GM11168 (cell line): ENCODE results near the gene ALOXE3.
"Not testable (repeated sequence)": the region's sequence is repeated elsewhere in the genome, so short reads cannot be mapped to it uniquely, and the experiment has no call there.

ENCODE experiments used
- in situ Hi-C: fragments of 300-500 bp; cut with MboI; formaldehyde crosslinking; loops from one replicate; pipeline ENCODE4 v1.12.0; 2022; ENCODE audit warnings: low sequenced_read_pairs; ENCODE audit not compliant: unreplicated experiment

ALOXE3 gene

GRCh38 chr17:8123695-8124349 is 5.5 kb upstream of the ALOXE3 start, which contains the start of gene HES7:
Gene HES7 (minus strand): TSS chr17:8124106. CDS start chr17:8124084, 22 bp downstream.
- in situ Hi-C loops = no loop called here

GRCh38 chr17:8122924-8123694 is 4.8 kb upstream of the ALOXE3 start:
- in situ Hi-C loops = no loop called here

GRCh38 chr17:8122422-8122923 is 4.2 kb upstream of the ALOXE3 start:
- in situ Hi-C loops = no loop called here

- in situ Hi-C loops = no loop called here
These were observed 3.5 kb upstream of the ALOXE3 start for GRCh38 chr17:8121681-8122421.

GRCh38 chr17:8121407-8121680 is 3.0 kb upstream of the ALOXE3 start:
- in situ Hi-C loops = no loop called here

GRCh38 chr17:8120520-8121406 is 2.4 kb upstream of the ALOXE3 start:
- in situ Hi-C loops = no loop called here

GRCh38 chr17:8119581-8120519 is 1.5 kb upstream of the ALOXE3 start:
- in situ Hi-C loops = no loop called here

- in situ Hi-C loops = no loop called here
These were observed 661 bp upstream of the ALOXE3 start for GRCh38 chr17:8118769-8119580.

- in situ Hi-C loops = no loop called here
These were observed 841 bp downstream of the ALOXE3 start for GRCh38 chr17:8117367-8117979.

- in situ Hi-C loops = no loop called here
These were observed 1.5 kb downstream of the ALOXE3 start for GRCh38 chr17:8116776-8117175.

GRCh38 chr17:8110907-8111306 is 7.4 kb downstream of the ALOXE3 start:
- in situ Hi-C loops = no loop called here

GRCh38 chr17:8110456-8110804 is 7.9 kb downstream of the ALOXE3 start:
- in situ Hi-C loops = no loop called here

- in situ Hi-C loops = no loop called here
These were observed 8.5 kb downstream of the ALOXE3 start for GRCh38 chr17:8109661-8110455.

- in situ Hi-C loops = no loop called here
These were observed 9.2 kb downstream of the ALOXE3 start for GRCh38 chr17:8108972-8109660.

- in situ Hi-C loops = not testable (repeated sequence)
These were observed 11.3 kb downstream of the ALOXE3 start for GRCh38 chr17:8106980-8107379.

- in situ Hi-C loops = no loop called here
These were observed 12.3 kb downstream of the ALOXE3 start for GRCh38 chr17:8105957-8106398.

GRCh38 chr17:8104911-8105310 is 13.4 kb downstream of the ALOXE3 start:
- in situ Hi-C loops = no loop called here
